ENCODE measurements around the gene SLC26A1.

- no peak for TF ChIP-seq EZH2 (optimal IDR thresholded peaks at IDR 0.05; ENCODE audit: low read depth, low read length)
- no peak for TF ChIP-seq CTCF (IDR thresholded peaks at IDR 0.05; ENCODE audit: low read length)
- TF ChIP-seq EZH2phosphoT487 (IDR thresholded peaks at IDR 0.05; ENCODE audit: low read length), result no peak
These were observed 49.3 kb upstream of the SLC26A1 start for GRCh38 chr4:1042352-1043055.

Data from MM.1S (cell line).